SHP77 (cell line): ENCODE results near the gene COL10A1.

ENCODE experiments used
- DNase-seq, 2 experiments: peaks; one replicate each; lab custom pipeline; 2025; lab: John Stamatoyannopoulos, UW

COL10A1 gene

DNA sequence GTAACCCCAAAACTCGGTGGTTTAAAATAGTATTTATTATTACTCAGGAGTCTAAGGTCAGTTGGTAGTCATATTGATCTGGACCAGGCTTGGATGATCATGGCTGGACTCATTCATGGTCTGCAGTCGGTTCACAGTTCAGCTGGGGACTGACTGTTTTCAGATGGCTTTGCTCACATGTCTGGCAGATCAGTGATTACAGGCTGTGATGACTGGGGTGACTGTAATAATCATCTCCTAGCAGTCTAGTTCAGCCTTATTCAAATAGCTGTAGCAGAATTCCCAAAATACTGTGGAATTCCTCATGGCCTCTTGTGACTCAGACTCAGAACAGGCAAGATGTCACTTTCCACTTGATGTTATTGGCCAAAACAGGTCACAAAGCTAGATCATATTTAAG, 41.6 kb downstream of the COL10A1 start:
- DNase-seq: no peak

GRCh38 chr6:116083052-116083451, 42.9 kb downstream of the COL10A1 start:
- DNase-seq: no peak

GRCh38 chr6:116078945-116079344, 47.0 kb downstream of the COL10A1 start:
- DNase-seq: no peak

DNA sequence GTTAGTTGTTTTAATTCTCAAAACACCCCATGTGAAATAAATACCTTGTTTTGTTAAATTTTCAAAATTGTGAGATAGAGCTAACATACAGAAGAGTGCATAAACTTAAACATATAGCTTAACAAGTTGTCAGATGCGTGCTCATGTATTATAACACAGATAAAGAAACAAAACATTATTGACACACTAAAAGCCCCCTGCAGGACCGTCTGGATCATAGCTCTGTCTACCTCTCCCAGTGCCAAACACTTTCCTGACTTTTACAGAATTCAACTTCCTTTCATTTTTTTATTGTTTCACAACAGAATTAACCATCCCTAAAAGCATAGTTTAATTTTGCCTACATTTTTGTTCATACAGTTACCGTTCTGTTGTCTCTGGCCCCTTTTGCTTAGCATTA, 47.4 kb downstream of the COL10A1 start:
- DNase-seq: no peak

- DNase-seq: no peak
Measured at GRCh38 chr6:116074732-116075390, 51.1 kb downstream of the COL10A1 start.

- DNase-seq: no peak
Measured at GRCh38 chr6:116073765-116074440, 52.0 kb downstream of the COL10A1 start.

GRCh38 chr6:116072368-116072767, 53.6 kb downstream of the COL10A1 start:
- no peak for DNase-seq

- DNase-seq: no peak
Measured at GRCh38 chr6:116070616-116071389, 55.1 kb downstream of the COL10A1 start.

DNA sequence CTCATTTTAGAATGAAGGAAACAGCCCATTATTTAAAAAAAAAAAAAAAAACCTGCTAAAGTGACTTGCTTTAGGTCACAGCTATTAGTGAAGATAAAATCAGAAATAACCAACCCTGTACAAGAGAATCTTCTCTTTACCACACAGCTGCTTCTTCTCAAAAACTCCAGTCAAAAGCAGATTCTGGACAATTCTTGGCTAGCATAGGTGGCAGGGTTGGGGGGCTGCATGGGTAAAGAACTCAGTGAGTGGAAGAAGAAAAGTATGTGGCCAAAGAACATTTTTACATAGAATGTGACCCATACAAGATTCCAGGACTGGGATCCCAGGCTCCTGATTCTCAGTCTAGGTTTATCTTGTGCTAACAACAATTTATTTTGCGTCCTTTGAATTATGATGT, 55.8 kb downstream of the COL10A1 start:
- no peak for DNase-seq
